Amniotic epithelial cell (primary cell): ENCODE results near the gene DYNC1I1.

Experiments
- DNase-seq: peaks from one replicate; pipeline ENCODE4 v3.0.0-alpha.2; 2010; ENCODE audit warnings: low read depth

The DYNC1I1 gene

GRCh38 chr7:95861041-95861440 lies 88.7 kb downstream of the DYNC1I1 start:
- peak; percentile 9 for DNase-seq

DNA sequence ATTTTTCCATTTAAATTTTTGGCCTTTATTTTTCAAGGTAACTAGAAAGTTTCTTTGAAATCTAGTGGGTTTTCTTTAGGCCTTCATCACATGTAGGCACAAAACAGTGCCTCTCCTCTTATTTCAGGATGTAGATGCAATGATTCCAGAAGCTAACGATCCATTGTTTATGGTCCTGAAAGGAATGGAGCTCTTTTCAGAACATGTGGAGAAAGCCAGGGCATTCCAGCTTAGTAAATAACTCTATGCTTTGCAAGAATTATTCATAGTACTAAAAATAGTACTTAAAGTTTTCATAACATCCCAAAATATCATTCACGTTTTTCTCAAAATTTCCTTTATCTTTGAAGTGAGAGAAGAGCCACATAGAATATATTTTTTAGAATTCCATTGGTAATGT lies 91.3 kb downstream of the DYNC1I1 start:
- DNase-seq = no peak

- peak; percentile 32 for DNase-seq
Observed at GRCh38 chr7:95865716-95866371, 93.5 kb downstream of the DYNC1I1 start.

DNA sequence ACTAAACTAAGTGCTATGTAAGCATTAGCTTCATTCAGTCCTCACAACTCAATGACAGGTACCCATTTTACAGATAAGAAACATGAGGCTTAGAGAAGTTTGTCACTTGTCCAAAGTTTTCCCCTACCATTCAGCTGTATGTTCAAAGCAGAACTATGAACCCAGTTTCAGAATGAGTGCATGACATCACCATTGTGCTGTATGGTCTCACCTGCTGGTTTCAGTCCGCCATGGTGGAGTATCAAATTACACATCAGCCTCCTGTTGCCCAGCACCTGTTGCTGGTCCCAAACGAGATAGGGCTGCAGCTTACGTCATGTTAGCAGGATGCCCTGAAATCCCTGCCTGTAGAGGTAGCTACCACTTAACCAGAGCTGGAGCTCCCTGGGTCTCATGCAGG lies 95.0 kb downstream of the DYNC1I1 start:
- no peak for DNase-seq

DNA sequence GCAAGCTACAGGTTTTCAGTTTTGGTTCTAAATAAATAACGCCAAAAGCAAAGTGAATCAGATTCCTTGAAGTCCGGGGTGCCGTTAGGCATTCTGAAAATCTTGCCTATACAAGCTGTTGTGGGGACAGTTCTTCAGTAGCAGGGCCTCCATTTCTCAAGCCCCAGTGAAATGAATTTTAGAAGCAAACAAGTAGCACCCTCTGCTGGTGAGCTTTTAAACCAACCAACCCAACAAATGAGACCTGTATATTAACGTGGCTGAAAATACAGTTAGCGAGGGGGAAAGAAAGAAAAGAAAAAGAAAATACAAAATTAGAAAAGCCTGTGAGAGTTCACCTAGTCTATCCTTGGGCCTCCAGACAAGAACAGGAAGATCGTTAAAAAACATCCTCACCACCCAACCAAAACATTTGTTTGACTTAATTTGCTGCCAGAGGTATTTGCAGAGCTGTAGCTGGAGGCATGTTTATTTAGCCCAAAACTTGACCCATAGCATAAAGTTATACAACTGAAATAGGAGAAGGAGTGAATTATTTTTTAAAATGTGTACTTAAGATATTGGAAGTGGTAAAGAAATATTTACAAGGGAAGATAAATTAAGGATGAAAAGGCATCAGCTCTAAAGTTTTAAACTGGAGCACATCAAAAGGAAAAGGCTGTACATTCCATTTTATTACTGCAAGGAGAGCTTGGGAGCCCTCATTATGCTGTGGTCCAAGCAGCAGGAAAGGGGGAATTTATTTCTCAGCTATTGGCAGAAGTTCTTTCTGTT lies 98.9 kb downstream of the DYNC1I1 start:
- peak; percentile 49 for DNase-seq

- no peak for DNase-seq
Observed at GRCh38 chr7:95871896-95872295, 99.5 kb downstream of the DYNC1I1 start.

DNA sequence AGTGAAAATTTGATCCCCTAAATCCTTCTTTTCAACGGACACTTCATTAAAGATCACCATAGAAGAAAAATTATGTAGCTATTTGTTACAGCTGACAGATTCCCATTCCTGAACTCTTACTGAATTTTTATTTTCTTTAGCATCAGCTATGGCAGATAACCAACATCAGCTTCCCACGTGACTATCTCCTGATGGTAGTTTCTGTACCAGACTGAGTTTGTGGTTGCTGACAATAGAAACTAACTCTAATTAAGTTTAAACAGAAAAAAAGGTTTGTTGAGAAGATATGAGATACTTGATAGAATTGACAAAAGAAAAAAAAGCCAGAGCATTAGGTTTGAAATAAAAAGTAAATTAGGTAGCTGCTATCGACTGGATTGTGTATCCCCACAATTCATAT lies 101.8 kb downstream of the DYNC1I1 start:
- no peak for DNase-seq

DNA sequence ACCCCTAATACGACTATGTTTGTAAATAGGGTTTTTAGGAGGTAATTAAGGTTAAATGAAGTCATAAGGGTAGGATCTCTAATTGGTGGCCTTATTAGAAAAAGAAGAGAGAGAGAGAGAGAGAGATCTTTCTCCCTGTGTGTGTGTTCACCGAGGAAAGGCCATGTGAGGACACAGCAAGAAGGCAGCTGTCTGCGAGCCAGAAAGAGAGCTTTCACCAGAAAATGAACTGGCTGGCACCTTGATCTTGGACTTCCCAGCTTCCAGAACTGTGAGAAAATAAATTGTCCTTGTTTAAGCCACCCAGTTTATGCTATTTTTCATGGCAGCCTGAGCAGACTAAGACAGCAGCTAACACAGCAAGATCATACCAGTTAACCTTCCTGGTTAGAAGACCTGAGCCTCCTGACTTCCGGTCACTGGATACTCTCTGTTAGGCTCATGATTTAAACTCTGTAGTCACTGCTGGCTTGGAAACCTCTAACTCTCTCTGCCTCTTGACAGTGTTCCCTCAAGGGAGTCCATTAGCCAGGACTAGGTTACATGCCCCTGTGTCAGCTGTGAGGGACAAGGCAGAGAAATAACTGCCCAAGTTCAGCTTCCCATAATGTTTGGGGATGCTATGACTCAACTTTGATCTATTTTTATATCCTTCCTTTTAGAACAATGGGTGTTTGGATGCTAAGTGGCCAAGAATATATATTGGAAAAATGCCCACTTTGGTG lies 102.3 kb downstream of the DYNC1I1 start:
- DNase-seq = no peak

DNA sequence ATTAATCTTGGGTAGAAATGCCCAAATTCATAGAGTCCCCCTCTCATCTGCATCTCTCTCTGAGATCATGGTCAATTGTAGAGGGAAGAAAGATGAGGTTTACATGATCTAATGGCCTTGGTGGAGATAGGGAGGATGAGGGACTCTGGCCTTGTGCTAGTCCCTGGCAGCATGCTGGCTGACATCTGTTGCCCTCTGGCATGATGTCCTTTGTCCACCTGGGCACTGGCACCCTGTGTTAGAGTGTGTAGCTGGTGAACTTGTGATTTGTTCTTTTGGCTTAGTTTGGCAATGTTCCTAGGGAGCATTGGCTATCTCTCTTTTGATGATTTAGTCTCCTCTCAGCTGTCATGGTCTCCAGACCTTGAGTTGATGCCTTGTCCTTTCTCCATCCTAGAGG lies 103.2 kb downstream of the DYNC1I1 start:
- DNase-seq = no peak

- no peak for DNase-seq
Observed at GRCh38 chr7:95878677-95879076, 106.3 kb downstream of the DYNC1I1 start.

- DNase-seq = no peak
Observed at GRCh38 chr7:95881597-95881996, 109.2 kb downstream of the DYNC1I1 start.

DNA sequence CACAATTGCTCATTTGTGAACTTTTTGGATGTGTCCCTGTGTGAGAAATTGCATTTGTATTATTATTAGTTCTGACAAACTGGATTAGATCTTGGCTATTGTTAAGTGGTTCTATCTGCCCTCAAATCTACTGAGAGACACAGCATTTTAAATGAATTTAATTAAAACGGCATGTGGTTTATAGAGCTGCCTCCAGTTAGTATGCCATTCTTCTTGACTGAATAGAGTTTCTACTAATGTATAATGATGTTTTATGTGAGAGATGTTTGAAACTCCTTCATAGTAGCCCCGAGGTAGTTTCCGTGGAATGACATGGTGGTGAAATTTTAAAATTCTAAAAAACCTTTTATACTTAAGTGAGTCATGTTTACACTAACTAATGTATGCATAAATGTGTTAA lies 110.9 kb downstream of the DYNC1I1 start:
- no peak for DNase-seq

DNA sequence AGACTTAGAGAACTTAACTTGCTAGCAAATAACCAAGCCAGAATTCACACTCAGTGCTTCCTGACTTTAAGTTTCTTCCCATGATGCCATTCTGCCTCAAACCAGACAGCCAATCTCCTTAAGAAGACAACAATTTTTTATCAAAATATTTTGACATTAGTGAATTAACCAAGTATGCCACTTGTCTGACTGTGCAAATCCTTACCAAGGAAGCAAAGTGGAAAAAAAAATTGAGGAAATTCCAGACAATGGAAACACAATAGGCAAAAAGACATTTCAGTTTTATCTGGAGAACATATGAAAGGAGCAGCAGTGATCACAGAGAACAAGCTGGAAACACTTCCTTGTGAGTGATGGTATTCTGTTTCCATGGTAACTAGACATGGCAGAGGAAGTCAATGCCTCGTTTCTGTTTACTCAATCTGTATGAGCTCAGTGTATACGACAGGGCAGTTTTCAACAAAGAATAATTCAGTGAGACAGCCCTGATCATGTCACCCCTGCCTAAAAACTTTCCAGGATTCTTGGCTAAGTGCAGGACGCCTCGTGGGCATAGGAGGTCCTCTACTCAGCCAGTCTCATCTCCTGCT lies 114.2 kb downstream of the DYNC1I1 start:
- peak; percentile 20 for DNase-seq

- no peak for DNase-seq
Observed at GRCh38 chr7:95893484-95893883, 121.1 kb downstream of the DYNC1I1 start.

DNA sequence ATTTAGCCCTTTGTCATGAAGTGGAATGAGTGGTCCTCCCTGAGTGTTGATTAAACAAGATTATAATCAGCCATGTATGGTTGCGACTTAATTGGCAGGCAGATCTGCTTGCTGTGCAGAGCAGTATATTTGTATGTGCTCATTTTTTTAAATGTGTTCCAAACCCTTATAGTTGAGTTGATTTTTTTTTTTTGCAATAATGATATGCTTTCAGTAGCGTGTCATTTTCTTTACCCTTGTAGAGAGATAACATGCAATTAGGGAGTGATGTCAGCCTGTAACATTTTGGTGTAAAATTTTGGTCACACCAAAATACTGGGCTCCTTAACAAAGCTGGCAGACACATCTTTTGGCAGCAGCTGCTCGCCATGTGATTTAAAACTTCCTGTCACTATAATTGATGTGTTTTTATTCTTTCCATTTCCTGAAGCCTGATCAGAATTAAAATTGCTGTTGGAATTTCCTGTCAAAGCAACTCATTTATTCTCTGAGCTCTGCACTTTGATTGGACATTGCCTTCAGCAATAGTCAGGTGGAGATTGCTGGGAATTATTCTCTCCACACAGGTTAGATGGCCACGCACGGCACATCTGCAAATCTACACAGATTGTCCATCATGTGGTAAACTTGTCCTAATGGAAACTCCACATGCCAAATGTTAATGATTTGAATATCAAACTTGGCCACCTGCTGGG lies 125.3 kb downstream of the DYNC1I1 start:
- no peak for DNase-seq

DNA sequence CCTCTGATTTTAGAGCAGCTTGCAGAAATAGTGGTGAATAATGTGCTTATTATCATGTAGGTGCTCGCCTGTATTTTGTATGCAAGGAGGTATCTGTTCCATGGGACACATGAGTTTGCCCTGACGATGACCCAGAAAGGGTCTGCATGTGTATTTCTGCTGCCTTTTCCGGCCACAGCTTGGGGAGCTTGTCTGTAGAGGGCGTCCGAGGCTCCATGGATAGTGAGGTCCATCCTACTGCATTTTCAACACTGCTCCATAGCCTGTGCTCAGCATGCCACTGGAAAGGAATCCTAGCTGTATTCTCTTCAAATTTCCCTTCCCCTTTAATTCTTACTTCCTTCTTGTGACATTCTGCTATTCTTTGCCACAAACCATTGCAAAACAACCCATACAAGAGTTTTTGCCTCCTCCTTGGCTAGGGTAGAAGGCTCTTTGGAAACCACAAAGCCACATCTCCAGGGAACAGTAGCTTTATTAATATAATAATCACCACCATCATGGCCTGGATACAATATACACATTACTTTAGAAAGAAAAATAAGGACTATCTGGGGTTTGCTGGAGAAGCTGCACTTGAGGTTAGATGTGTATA lies 127.7 kb downstream of the DYNC1I1 start:
- DNase-seq = no peak

DNA sequence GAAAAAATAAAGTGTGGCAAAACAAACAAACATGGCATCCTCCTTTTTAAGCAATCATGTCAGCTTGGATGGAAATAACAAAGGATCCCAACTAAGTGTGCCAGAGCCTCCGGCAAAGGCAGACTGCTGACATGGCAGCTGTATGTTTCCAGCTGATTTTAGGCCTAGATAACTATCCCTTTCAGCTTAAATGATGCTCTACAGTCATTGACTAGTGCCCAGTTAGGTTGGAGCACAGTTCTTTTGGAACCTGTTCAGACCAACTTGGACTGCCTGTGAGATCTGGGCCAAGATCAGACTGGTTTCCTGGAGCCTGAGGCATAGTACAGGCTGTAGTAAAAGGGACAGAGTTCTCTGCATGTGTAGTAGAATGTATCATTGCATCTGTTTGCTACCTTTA lies 128.7 kb downstream of the DYNC1I1 start:
- no peak for DNase-seq

DNA sequence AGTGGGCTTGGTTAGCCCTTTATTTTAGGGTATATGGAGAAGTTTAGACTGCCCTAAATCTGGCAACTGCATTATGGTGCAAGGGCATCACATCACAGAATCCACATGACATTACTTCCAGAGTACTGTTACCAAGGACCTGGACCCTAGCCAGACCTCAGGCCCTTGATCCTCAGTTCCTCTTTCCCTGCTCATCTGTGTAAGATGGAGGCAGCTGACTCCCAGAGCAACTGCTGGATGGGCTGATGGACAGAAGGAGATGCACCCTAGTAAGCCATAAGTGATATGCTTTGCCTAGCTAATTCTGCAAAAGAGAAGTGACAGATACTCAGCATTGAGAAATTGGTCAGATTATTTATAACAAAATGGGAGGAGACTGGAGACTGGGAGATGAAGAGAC lies 131.7 kb downstream of the DYNC1I1 start:
- no peak for DNase-seq

GRCh38 chr7:95905167-95905566 lies 132.8 kb downstream of the DYNC1I1 start:
- DNase-seq = peak; percentile 7

- no peak for DNase-seq
Observed at GRCh38 chr7:95906851-95907250, 134.5 kb downstream of the DYNC1I1 start.

DNA sequence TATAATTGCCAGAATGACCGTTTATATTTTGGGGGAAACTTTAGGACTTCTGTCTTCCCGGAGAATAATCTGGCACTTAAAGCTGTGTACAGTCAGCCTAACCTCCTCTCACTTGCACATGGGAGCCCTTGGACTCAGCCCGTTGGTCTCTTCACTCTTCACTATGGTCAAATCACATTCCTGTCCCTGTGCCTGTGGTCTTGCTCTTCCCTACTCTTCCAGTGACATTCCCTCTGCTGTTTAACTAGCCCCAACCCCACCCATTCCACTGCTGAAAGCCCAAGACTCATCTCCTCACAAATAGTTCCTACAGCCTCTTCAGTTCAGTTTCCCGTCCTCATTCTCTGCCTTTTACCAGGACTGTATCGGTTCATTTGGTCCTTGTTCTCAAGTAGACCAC lies 135.0 kb downstream of the DYNC1I1 start:
- no peak for DNase-seq

DNA sequence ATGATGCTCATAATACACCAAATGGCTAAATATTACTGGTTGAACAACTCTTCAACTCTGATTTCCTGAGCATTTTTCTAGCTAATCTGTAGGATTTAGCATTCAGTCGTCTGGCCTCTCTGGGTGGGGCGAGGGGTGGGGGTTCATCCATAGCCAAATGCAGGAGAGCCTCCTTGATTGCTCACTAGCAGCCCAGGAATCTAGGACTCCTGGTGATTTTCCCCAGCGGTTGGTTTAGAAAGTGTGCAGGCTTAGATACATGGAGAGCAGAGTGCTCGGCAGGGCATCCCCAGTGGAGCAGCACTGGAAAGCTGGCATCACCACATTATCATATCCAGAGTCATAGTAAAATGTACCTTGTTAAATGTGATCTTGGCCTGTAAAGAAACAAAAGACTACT lies 136.1 kb downstream of the DYNC1I1 start:
- no peak for DNase-seq
